Mesangial cell (primary cell): Measurements from ENCODE around the gene FCGR3A. TPM values are rescaled to one million over a fixed set of nuclear protein-coding genes. Genes with fewer than 3 reads are reported as not detected.

Source experiments
- total RNA-seq: library from RNA; depleted of rRNA; stranded (reverse); fragments of >200 nt; gene quantifications from 2 replicates; pipeline ENCODE4 v1.2.3, GENCODE V29; 2015

FCGR3A gene
- total RNA-seq = not detected in 2 replicates

GRCh38 chr1:161549652-161550051, at the start of gene FCGR3A:
Gene FCGR3A (minus strand): TSS chr1:161549818. CDS start chr1:161549736, 82 bp downstream.

GRCh38 chr1:161523817-161524741, 25.5 kb downstream of the FCGR3A start, which contains the start of gene HSPA6:
Gene HSPA6 (plus strand): TSS chr1:161524540. CDS start chr1:161524659, 119 bp downstream.

Other genes with a start within 250 kb of the FCGR3A start
- gene MPZ, start 239.8 kb downstream of the FCGR3A start, total RNA-seq = 0.38 and 0.49 TPM in 2 replicates
- 37.8 and 73.1 TPM in 2 replicates for gene SDHC, start 235.4 kb downstream of the FCGR3A start, total RNA-seq
- gene CFAP126, start 181.9 kb downstream of the FCGR3A start, total RNA-seq = not detected in 2 replicates
- gene FCGR2A, start 44.4 kb downstream of the FCGR3A start, total RNA-seq = 0.76 TPM in 1 of 2 replicates, not detected in the other
- 0.13 and 0.33 TPM in 2 replicates for gene HSPA6, start 25.3 kb downstream of the FCGR3A start, total RNA-seq
- not detected in 2 replicates for gene FCGR3B, start 81.4 kb upstream of the FCGR3A start, total RNA-seq
- gene FCGR2B, start 113.3 kb upstream of the FCGR3A start, total RNA-seq = not detected in 2 replicates
- under 0.01 and 0.16 TPM in 2 replicates for gene FCRLA, start 157.4 kb upstream of the FCGR3A start, total RNA-seq
- 2.6 and 6.8 TPM in 2 replicates for gene FCRLB, start 171.7 kb upstream of the FCGR3A start, total RNA-seq
- 24.1 and 31.1 TPM in 2 replicates for gene DUSP12, start 200.0 kb upstream of the FCGR3A start, total RNA-seq
- 17.1 and 18.9 TPM in 2 replicates for gene ATF6, start 216.5 kb upstream of the FCGR3A start, total RNA-seq